K562 (cell line): ENCODE measurements around the gene TECPR2. TPM values are rescaled to one million over a fixed set of nuclear protein-coding genes. Genes with fewer than 3 reads are reported as not detected.

Source experiments
- ARID1B ChIP-seq: fragments of 450-650 bp; IDR thresholded peaks from 2 replicates; pipeline ENCODE4 v1.6.1; 2016; ENCODE audit warnings: antibody characterized with exemption, mild to moderate bottlenecking, inconsistent platforms
- ARID2 ChIP-seq: fragments of 450-650 bp; IDR thresholded peaks from 2 replicates; pipeline ENCODE4 v1.6.1; 2017; ENCODE audit warnings: antibody characterized with exemption, mild to moderate bottlenecking
- ARID3A ChIP-seq: IDR thresholded peaks from 2 replicates; pipeline ENCODE4 v1.6.1; 2012; ENCODE audit warnings: low read depth, low read length, improper control_type of control experiment, borderline replicate concordance
- BACH1 ChIP-seq: fragments of 200-800 bp; sonication (Bioruptor generic); IDR thresholded peaks from 2 replicates; pipeline ENCODE4 v1.6.1; 2016; ENCODE audit warnings: missing genetic modification characterization, missing compliant biosample characterization
- EP400 ChIP-seq: fragments of 450-650 bp; IDR thresholded peaks from 2 replicates; pipeline ENCODE4 v1.6.1; 2017; ENCODE audit warnings: antibody characterized with exemption, mild to moderate bottlenecking, moderate library complexity
- LEF1 ChIP-seq: fragments of 450-650 bp; IDR thresholded peaks from 2 replicates; pipeline ENCODE4 v1.6.1; 2016; ENCODE audit warnings: mild to moderate bottlenecking
- MAZ ChIP-seq, 2 experiments: fragments of 450-650 bp in 1 of 2; sonication (generic) in 1 of 2; formaldehyde crosslinking; IDR thresholded peaks in 1 of 2; conservative IDR thresholded peaks in 1 of 2; 2 replicates each; pipeline versions ENCODE4 v1.4.0 to v1.5.0; 2020; ENCODE audit warnings: mild to moderate bottlenecking in 1 of 2, missing genetic modification reagents in 1 of 2
- MBD1 ChIP-seq: fragments of 250-450 bp; sonication (Bioruptor Pico); IDR thresholded peaks from 2 replicates; pipeline ENCODE4 v1.8.0; 2022; ENCODE audit warnings: inconsistent platforms
- OTX1 ChIP-seq: fragments of 450-650 bp; formaldehyde crosslinking; IDR thresholded peaks from 2 replicates; pipeline ENCODE4 v1.4.0; 2022; ENCODE audit warnings: mild to moderate bottlenecking
- POLR2AphosphoS2 ChIP-seq: IDR thresholded peaks from 2 replicates; pipeline ENCODE4 v1.6.1; 2012; ENCODE audit warnings: low read length, improper control_type of control experiment
- POLR2G ChIP-seq: fragments of 200-400 bp; formaldehyde crosslinking; IDR thresholded peaks from 2 replicates; pipeline ENCODE4 v1.6.1; 2017; ENCODE audit warnings: low read depth, mild to moderate bottlenecking, antibody characterized with exemption, low read length, moderate library complexity
- RAD21 ChIP-seq, 2 experiments: fragments of 250-450 bp in 1 of 2; fragments of 450-650 bp in 1 of 2; sonication (Bioruptor Pico) in 1 of 2; formaldehyde crosslinking in 1 of 2; IDR thresholded peaks in 1 of 2; conservative IDR thresholded peaks in 1 of 2; 2 replicates each; pipeline versions ENCODE4 v1.4.0 to v1.8.0; 2020 to 2022; ENCODE audit warnings: mild to moderate bottlenecking in 2 of 2, moderate library complexity in 1 of 2
- RCOR1 ChIP-seq, 2 experiments: IDR thresholded peaks; 2 replicates each; pipeline ENCODE4 v1.6.1; 2012; ENCODE audit warnings: low read depth in 2 of 2, low read length in 2 of 2, borderline replicate concordance in 1 of 2, improper control_type of control experiment in 1 of 2
- SLC30A9 ChIP-seq: fragments of 250-450 bp; sonication (Bioruptor Pico); IDR thresholded peaks from 2 replicates; pipeline ENCODE4 v1.8.0; 2022; ENCODE audit warnings: mild to moderate bottlenecking, moderate library complexity
- SP1 ChIP-seq: sonication (generic); formaldehyde crosslinking; IDR thresholded peaks from 2 replicates; pipeline ENCODE4 v1.8.1; 2022; ENCODE audit warnings: mild to moderate bottlenecking, missing genetic modification reagents
- STAT5A ChIP-seq: IDR thresholded peaks from 2 replicates; pipeline ENCODE4 v1.6.1; 2012; ENCODE audit warnings: low read length, inconsistent platforms, borderline replicate concordance
- XRCC4 ChIP-seq: IDR thresholded peaks from one replicate; pipeline ENCODE4 v1.6.1; 2011; ENCODE audit not compliant: insufficient read depth, insufficient read length; ENCODE audit errors: extremely low read depth
- ZBTB11 ChIP-seq, 3 experiments: fragments of 200-800 bp in 1 of 3; fragments of 250-450 bp in 1 of 3; fragments of 450-650 bp in 1 of 3; sonication (Bioruptor Pico) in 1 of 3; sonication (Bioruptor generic) in 1 of 3; formaldehyde crosslinking in 1 of 3; IDR thresholded peaks; 2 replicates each; pipeline versions ENCODE4 v1.6.1 to v1.8.0; 2016 to 2022; ENCODE audit warnings: mild to moderate bottlenecking in 2 of 3, missing genetic modification characterization in 2 of 3, missing compliant biosample characterization in 1 of 3, moderate library complexity in 1 of 3
- ZNF140 ChIP-seq: fragments of 250-450 bp; sonication (Bioruptor Pico); IDR thresholded peaks from 2 replicates; pipeline ENCODE4 v1.8.0; 2021; ENCODE audit warnings: moderate library complexity, mild to moderate bottlenecking, inconsistent platforms
- ZNF239 ChIP-seq: fragments of 250-450 bp; sonication (Bioruptor Pico); IDR thresholded peaks from 2 replicates; pipeline ENCODE4 v1.4.0; 2020; ENCODE audit warnings: mild to moderate bottlenecking
- polyA plus RNA-seq, 8 experiments: library from polyadenylated mRNA; depleted of rRNA in 4 of 8; stranded (reverse) in 5 of 8; unstranded in 3 of 8; fragments of >200 nt; fragmentation: Nextera tagmentation in 2 of 8; fragmentation: Illumina TruSeq in 1 of 8; extraction: Ambion mirVana in 2 of 8; extraction: Trizol in 1 of 8; gene quantifications; 2 replicates each; pipeline versions ENCODE4 v1.2.1 to v1.2.3, GENCODE V29; 2011 to 2014; ENCODE audit warnings: inconsistent platforms in 1 of 8, missing spikeins in 1 of 8
- total RNA-seq, 7 experiments: library from RNA; depleted of rRNA in 6 of 7; stranded (reverse); fragments of >200 nt in 6 of 7; fragmentation: Illumina TruSeq in 2 of 7; extraction: Trizol in 2 of 7; gene quantifications; 2 replicates each; pipeline versions ENCODE4 v1.2.1 to v1.2.3, GENCODE V29; 2011 to 2021; ENCODE audit warnings: low replicate concordance in 1 of 7

Gene TECPR2
- total and polyA plus RNA-seq, 9 of the 15 experiments (the other 6 are each of a cell fraction or from before 2014, with no cell fraction given): 0.04 to 3.0 (median 0.83) TPM

GRCh38 chr14:102437997-102438915 lies 75.5 kb downstream of the TECPR2 start (continued):
- TF ChIP-seq STAT5A (no peak), MAZ (CRISPR knock-in tag; conservative IDR thresholded peaks at IDR 0.05 in 1 of 2, IDR thresholded peaks at IDR 0.05 in 1 of 2) (peak; percentile 77 to 99; a peak in 3 of 4 replicates), BACH1 (tag) (no peak), MBD1 (CRISPR knock-in tag) (no peak), ARID2 (peak; percentile 27; the same call in 1 of the 2 replicates), POLR2AphosphoS2 (no peak), ARID1B (no peak; the same call in 1 of the 2 replicates), ARID3A (no peak), RCOR1 (IDR thresholded peaks at IDR 0.05; ENCODE audit: borderline replicate concordance in 1 of 2, low read depth in 2 of 2, low read length in 2 of 2) (0 out of 4 replicates have a peak, but pooled peaks of 1 of the 2 experiments have one; percentile 13), SP1 (CRISPR knock-in tag) (peak; percentile 19; the same call in 1 of the 2 replicates), ZBTB11 (CRISPR knock-in tag; IDR thresholded peaks at IDR 0.05) (no peak), ZNF239 (CRISPR knock-in tag) (no peak), ZNF140 (CRISPR knock-in tag) (no peak), EP400 (peak; percentile 39; the same call in 1 of the 2 replicates), LEF1 (no peak), POLR2G (peak; percentile 63), OTX1 (CRISPR knock-in tag) (no peak), RAD21 (CRISPR knock-in tag; conservative IDR thresholded peaks at IDR 0.05 in 1 of 2, IDR thresholded peaks at IDR 0.05 in 1 of 2) (peak; percentile 90 to 93), SLC30A9 (no peak), XRCC4 (no peak)
